Glutamatergic neuron (in vitro differentiated cells): ENCODE results near the gene WHAMM. TPM values are rescaled to one million over a fixed set of nuclear protein-coding genes. Genes with fewer than 3 reads are reported as not detected.

ENCODE experiments used
- DNase-seq: peaks from one replicate; pipeline ENCODE4 v3.0.0; 2022
- H3K27ac Mint-ChIP-seq: one replicate; pipeline ENCODE4 v1.8.0; 2020; ENCODE audit warnings: mild to moderate bottlenecking, mixed read lengths, inconsistent platforms; ENCODE audit not compliant: unreplicated experiment
- H3K27me3 Mint-ChIP-seq: one replicate; pipeline ENCODE4 v1.8.0; 2020; ENCODE audit warnings: mild to moderate bottlenecking, moderate library complexity, mixed read lengths, inconsistent platforms; ENCODE audit not compliant: unreplicated experiment
- H3K36me3 Mint-ChIP-seq: one replicate; pipeline ENCODE4 v1.8.0; 2020; ENCODE audit warnings: mild to moderate bottlenecking, mixed read lengths, inconsistent platforms; ENCODE audit not compliant: unreplicated experiment
- H3K4me1 Mint-ChIP-seq: one replicate; pipeline ENCODE4 v1.8.0; 2020; ENCODE audit warnings: mild to moderate bottlenecking, low read depth, mixed read lengths, inconsistent platforms; ENCODE audit not compliant: unreplicated experiment
- H3K4me3 Mint-ChIP-seq: one replicate; pipeline ENCODE4 v1.8.0; 2020; ENCODE audit warnings: mild to moderate bottlenecking, mixed read lengths, inconsistent platforms; ENCODE audit not compliant: unreplicated experiment
- H3K9me3 Mint-ChIP-seq: one replicate; pipeline ENCODE4 v1.8.0; 2020; ENCODE audit warnings: mild to moderate bottlenecking, moderate library complexity, mixed read lengths, inconsistent platforms; ENCODE audit not compliant: unreplicated experiment
- CTCF ChIP-seq: fragments of 200-600 bp; sonication (generic); IDR thresholded peaks from one replicate; pipeline ENCODE4 v1.5.0; 2021; ENCODE audit not compliant: partially characterized antibody, unreplicated experiment
- total RNA-seq: library from RNA; stranded (reverse); fragmentation: NEBNext Ultra II Directional; extraction: Animal tissue kit (Norgen Biotek cat#: 25700); gene quantifications from one replicate; pipeline ENCODE4 v1.2.1, GENCODE V29; 2021; ENCODE audit not compliant: unreplicated experiment

WHAMM gene
- total RNA-seq, 1 donor from 2014 or later = 4.2 TPM

DNA sequence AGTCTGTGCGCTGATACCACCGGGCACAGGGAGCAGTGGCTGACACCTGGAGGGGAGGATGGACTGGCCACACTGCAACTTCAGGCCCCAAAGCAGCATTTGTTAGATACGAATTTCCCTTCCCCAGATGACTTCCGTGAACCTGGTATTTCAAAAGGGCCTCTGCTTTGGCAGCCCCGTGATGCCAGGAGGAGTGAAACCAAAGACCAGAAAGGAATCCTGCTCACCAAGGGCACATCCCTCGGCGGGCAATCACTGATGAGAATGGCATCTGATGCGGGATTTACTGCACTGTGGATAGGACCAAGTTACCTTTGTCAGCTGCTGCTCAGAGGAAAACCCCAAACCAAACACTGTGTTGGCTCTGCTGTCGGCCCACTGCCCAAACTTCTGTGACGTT is 65.5 kb downstream of the WHAMM start:
- DNase-seq = no peak
- Mint-ChIP-seq H3K27me3 (no peaks in the 10 kb centered on the region), H3K9me3 (peaks cover 2% of the 10 kb centered on the region), H3K36me3 (no peaks in the 10 kb centered on the region), H3K4me1 (no peaks in the 10 kb centered on the region), H3K27ac (no peak overlapping the region), H3K4me3 (no peak overlapping the region)
- no peak for TF ChIP-seq CTCF

DNA sequence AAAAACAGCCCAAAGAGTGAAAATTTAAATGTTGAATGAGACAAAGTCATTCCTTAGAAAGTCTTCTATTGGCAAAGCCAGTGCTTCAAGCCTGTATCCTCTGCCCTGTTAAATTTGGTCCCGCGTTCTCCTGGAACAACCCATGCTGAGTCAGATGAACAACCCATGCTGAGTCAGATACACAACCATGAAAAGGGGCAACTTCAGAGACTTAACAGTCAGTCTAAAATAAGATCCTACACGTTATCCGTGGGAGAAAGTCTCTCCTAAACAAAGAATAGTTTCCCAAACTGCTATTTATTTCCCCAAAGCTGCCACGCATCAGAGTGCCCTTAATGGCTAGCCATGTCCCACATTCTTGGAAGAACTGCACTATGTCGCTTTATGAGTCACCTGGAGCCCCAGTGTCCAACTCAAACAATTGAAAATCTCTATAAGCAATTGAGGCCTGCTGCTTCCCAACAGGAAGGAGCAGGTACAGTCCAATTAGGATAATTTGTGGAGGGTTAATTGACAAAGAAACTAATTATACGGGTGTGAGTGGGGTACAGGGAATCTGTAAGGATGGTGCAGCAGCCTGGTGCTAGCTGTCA is 66.1 kb downstream of the WHAMM start:
- H3K4me3 Mint-ChIP-seq = no peak overlapping the region
- H3K4me1 Mint-ChIP-seq = peaks cover 2% of the 10 kb centered on the region

GRCh38 chr15:82877825-82878224 is 68.4 kb downstream of the WHAMM start:
- Mint-ChIP-seq H3K27ac (no peak overlapping the region), H3K4me1 (peaks cover 2% of the 10 kb centered on the region)
- no peak for TF ChIP-seq CTCF

More for the DNA sequence above, 66.1 kb downstream of the WHAMM start:
- no peak for DNase-seq
- H3K27me3 Mint-ChIP-seq = no peaks in the 10 kb centered on the region
- no peak for TF ChIP-seq CTCF
- H3K36me3 Mint-ChIP-seq = no peaks in the 10 kb centered on the region
- H3K9me3 Mint-ChIP-seq = peaks cover 2% of the 10 kb centered on the region
- H3K27ac Mint-ChIP-seq = no peak overlapping the region

GRCh38 chr15:82878325-82878724 is 68.9 kb downstream of the WHAMM start:
- Mint-ChIP-seq H3K27me3 (peaks cover 2% of the 10 kb centered on the region), H3K4me1 (peaks cover 2% of the 10 kb centered on the region), H3K36me3 (no peaks in the 10 kb centered on the region), H3K4me3 (no peak overlapping the region), H3K27ac (no peak overlapping the region), H3K9me3 (peaks cover 2% of the 10 kb centered on the region)
- DNase-seq = no peak
- TF ChIP-seq CTCF = no peak

More at GRCh38 chr15:82877825-82878224, 68.4 kb downstream of the WHAMM start:
- Mint-ChIP-seq H3K36me3 (no peaks in the 10 kb centered on the region), H3K9me3 (peaks cover 2% of the 10 kb centered on the region), H3K4me3 (no peak overlapping the region), H3K27me3 (peaks cover 2% of the 10 kb centered on the region)
- no peak for DNase-seq

GRCh38 chr15:82880704-82881103 is 71.3 kb downstream of the WHAMM start:
- H3K36me3 Mint-ChIP-seq = no peaks in the 10 kb centered on the region
- H3K4me3 Mint-ChIP-seq = no peak overlapping the region
- H3K9me3 Mint-ChIP-seq = peaks cover 2% of the 10 kb centered on the region
- DNase-seq = no peak
- peaks cover 2% of the 10 kb centered on the region for H3K27me3 Mint-ChIP-seq
- peaks cover 2% of the 10 kb centered on the region for H3K4me1 Mint-ChIP-seq
- no peak for TF ChIP-seq CTCF
- H3K27ac Mint-ChIP-seq = no peak overlapping the region
